Astrocyte (in vitro differentiated cells and primary cell): ENCODE measurements around the gene PDE1C.

ENCODE experiments used
- EZH2 ChIP-seq: IDR thresholded peaks from 2 replicates; pipeline ENCODE4 v1.6.1; 2012; ENCODE audit warnings: mild to moderate bottlenecking, low read length, inconsistent platforms; ENCODE audit not compliant: insufficient read depth
- TF ChIP-seq, protein P1 (sequence below): IDR thresholded peaks from 2 replicates; pipeline ENCODE4 v1.5.1; 2011; ENCODE audit warnings: low read depth, mild to moderate bottlenecking, inconsistent platforms, low read length, moderate library complexity; ENCODE audit not compliant: insufficient read depth

DNA sequence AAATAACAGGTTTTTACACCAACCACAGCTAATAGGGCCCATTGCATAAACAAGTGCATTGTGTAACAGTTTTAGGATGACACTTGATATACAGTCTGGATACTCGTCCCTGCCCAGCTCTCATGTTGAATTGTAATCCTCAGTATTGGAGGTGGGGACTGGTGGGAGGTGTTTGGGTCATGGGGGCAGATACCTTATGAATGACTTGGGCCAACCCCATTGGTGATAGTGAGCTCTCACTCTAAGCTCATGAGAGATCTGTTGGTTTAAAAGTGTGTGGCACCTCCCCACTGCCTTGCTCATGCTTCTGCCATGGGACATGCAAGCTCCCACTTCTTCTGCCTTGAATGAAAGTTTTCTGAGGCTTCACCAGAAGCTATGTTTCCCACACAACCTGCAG lies 136.7 kb downstream of the PDE1C start:
- TF ChIP-seq, protein P1, sequence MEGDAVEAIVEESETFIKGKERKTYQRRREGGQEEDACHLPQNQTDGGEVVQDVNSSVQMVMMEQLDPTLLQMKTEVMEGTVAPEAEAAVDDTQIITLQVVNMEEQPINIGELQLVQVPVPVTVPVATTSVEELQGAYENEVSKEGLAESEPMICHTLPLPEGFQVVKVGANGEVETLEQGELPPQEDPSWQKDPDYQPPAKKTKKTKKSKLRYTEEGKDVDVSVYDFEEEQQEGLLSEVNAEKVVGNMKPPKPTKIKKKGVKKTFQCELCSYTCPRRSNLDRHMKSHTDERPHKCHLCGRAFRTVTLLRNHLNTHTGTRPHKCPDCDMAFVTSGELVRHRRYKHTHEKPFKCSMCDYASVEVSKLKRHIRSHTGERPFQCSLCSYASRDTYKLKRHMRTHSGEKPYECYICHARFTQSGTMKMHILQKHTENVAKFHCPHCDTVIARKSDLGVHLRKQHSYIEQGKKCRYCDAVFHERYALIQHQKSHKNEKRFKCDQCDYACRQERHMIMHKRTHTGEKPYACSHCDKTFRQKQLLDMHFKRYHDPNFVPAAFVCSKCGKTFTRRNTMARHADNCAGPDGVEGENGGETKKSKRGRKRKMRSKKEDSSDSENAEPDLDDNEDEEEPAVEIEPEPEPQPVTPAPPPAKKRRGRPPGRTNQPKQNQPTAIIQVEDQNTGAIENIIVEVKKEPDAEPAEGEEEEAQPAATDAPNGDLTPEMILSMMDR, result no peak
- no peak for TF ChIP-seq EZH2
